ENCODE measurements around the gene ATG14. TPM values are rescaled to one million over a fixed set of nuclear protein-coding genes. Genes with fewer than 3 reads are reported as not detected.

Gene ATG14
- total RNA-seq, 1 experiment from 2014 or later, result 6.4 TPM

DNA sequence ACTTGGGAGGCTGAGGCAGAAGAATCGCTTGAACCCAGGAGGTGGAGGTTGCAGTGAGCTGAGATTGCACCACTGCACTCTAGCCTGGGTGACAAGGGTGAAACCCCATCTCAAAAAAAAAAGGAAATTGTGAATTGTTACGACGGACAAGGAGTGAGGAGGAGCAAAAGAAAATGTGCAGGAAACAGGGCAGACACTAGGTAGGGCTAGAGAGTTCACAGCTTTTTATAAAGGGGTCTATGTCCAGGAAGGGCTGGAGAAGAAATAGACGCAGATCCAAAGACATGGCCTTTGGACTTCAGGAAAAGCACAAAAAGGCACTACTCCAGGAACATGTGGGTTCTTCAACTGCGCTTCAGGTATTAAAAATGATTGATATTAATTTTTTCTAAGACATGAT, 34.4 kb downstream of the ATG14 start:
- Histone ChIP-seq H3K9me3 (no peaks in the 10 kb centered on the region), H3K4me3 (no peak overlapping the region), H3K27me3 (no peaks in the 10 kb centered on the region), H3K36me3 (peaks cover 3% of the 10 kb centered on the region; the same call in 1 of the 2 replicates)
- DNase-seq, result no peak

DNA sequence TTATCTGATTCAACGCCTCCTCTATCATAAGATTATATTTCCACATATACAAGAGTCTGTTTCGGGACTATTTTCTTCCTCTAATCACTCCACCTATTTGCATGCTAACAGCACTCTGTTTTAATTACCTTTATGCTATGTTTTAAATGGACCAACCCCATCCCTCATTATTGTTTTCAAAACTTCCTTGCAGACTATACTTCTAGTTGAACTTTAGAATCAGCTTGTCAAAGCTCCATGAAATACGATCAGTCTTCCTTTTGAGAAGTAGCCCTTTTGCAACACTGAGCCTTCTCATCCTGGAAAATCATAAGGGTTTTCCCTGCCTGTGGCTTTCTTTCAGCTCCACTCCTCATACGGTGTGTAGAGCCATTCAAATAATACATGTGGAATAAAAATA, 36.9 kb downstream of the ATG14 start:
- Histone ChIP-seq H3K36me3 (no peaks in the 10 kb centered on the region), H3K9me3 (no peaks in the 10 kb centered on the region)

DNA sequence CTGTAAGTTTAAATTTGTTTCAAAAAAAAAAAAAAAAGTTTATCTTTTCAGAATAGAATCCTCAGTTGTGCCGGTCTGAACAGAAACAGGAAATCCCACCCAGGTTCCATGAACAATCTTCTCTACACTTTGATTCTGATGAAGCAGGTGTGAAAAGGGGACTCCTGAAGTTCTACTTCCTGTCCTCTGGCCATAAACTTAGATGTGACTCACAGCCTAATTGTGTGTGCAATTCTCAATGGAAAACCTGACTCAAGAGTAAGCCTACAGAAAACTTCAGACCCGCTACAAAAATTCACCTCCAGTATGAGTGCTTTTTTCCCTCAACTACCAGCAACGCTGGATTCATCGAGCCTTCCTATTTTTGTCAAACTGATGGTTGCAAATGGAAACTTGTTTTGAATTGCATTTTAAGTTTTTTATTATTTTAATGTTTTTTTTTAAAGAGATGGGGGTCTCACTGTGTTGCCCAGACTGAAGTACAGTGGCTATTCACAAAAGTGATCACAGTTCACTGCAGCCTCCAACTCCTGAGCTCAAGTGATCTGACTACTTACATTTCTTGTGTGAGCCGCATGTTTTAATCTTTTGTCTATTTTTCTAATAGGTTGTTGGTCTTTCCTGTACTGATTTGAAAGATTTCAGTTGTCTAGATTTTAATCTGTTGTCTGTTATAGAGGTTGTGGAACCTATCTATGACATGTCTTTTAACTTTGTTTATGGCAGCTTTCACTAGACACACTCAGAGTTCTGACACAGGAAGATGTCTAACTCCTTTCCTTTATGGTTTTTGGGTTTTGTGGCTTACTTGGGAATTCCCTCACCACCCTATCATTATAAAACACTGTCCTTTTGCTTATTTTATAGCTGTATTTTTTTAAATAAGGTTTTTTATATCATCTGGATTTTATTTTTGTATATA, 37.6 kb downstream of the ATG14 start:
- Histone ChIP-seq H3K27me3 (no peaks in the 10 kb centered on the region), H3K36me3 (no peaks in the 10 kb centered on the region; the same call in 1 of the 2 replicates), H3K9me3 (no peaks in the 10 kb centered on the region), H3K4me3 (no peak overlapping the region)
- DNase-seq, result no peak

More for the DNA sequence above, 36.9 kb downstream of the ATG14 start:
- Histone ChIP-seq H3K27me3 (no peaks in the 10 kb centered on the region), H3K4me3 (no peak overlapping the region)
- DNase-seq, result no peak

DNA sequence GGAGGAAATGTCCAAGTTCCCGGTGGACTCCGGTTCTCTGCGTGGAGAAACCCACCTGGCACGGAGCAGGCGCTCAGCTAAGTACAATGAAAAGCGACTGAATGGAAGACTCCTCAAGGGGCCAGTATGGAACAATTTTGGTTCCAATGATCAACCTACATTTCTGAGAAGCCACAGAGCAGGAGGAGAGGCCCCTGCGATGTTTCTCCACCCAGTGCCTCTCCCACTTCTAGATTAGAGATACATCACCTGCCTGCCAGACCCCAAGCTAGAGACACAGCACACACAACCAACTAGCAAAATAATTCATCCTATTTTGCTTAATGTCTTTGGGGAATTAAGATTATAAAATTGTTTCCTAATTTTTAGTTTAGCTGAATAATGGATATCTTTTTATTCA, 38.8 kb downstream of the ATG14 start:
- DNase-seq, result no peak
- Histone ChIP-seq H3K4me3 (no peak overlapping the region), H3K36me3 (no peaks in the 10 kb centered on the region; the same call in 1 of the 2 replicates), H3K27me3 (no peaks in the 10 kb centered on the region), H3K9me3 (no peaks in the 10 kb centered on the region)

DNA sequence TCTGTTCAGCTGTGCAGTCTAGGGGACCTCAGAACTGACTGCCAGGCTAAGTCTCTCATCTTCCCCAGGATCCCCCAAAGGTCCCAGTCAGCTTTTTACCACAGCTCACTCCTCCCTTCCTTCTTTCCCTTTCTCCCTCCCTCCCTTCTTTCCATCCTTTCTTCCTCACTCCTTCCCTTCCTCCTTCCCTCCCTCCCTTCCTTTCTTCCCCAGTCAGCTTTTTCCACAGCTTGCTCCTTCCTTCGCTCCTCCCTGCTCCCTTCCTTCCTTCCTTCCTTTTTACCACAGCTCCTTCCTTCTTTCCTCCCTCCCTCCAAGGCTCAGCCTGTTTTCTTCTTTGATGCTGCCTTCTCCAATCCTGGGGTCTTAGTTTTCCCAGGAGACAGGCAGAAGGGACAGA, 39.2 kb downstream of the ATG14 start:
- Histone ChIP-seq H3K4me3 (no peak overlapping the region), H3K9me3 (no peaks in the 10 kb centered on the region), H3K27me3 (no peaks in the 10 kb centered on the region), H3K36me3 (no peaks in the 10 kb centered on the region; the same call in 1 of the 2 replicates)
- DNase-seq, result no peak

GRCh38 chr14:55370883-55371455, 40.7 kb downstream of the ATG14 start:
- DNase-seq, result no peak
- H3K27me3 ChIP-seq, result no peaks in the 10 kb centered on the region

GRCh38 chr14:55366271-55366670, 45.4 kb downstream of the ATG14 start:
- peaks cover 3% of the 10 kb centered on the region for H3K36me3 ChIP-seq
- no peak overlapping the region for H3K4me3 ChIP-seq
- DNase-seq, result no peak
- H3K27me3 ChIP-seq, result no peaks in the 10 kb centered on the region
- H3K9me3 ChIP-seq, result no peaks in the 10 kb centered on the region

More at GRCh38 chr14:55370883-55371455, 40.7 kb downstream of the ATG14 start:
- Histone ChIP-seq H3K4me3 (no peak overlapping the region), H3K36me3 (no peaks in the 10 kb centered on the region; the same call in none of the 2 replicates), H3K9me3 (no peaks in the 10 kb centered on the region)

DNA sequence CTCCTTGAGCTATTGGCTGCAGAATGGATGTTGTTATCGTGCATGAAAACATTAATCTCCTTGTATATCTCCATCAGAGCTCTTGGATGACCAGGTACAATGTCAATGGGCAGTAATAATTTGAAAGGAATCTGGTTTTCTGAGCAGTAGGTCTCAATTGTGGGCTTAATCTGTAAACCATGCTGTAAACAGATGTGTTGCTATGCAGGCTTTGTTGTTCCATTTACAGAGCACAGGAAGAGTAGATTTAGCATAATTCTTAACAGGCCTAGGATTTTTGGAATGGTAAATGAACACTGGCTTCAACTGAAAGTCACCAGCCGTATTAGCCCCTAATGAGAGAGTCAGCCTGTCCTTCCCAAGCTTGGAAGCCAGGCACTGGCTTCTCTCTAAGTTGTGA, 50.4 kb downstream of the ATG14 start:
- Histone ChIP-seq H3K36me3 (0 out of 2 replicates have a peak, but pooled peaks cover 3% of the 10 kb centered on the region), H3K27me3 (no peaks in the 10 kb centered on the region), H3K4me3 (no peak overlapping the region), H3K9me3 (no peaks in the 10 kb centered on the region)
- no peak for DNase-seq

GRCh38 chr14:55359307-55359706, 52.3 kb downstream of the ATG14 start:
- no peak for DNase-seq
- Histone ChIP-seq H3K36me3 (no peaks in the 10 kb centered on the region), H3K4me3 (no peak overlapping the region), H3K27me3 (no peaks in the 10 kb centered on the region), H3K9me3 (no peaks in the 10 kb centered on the region)

- H3K4me3 ChIP-seq, result no peak overlapping the region
- H3K36me3 ChIP-seq, result no peaks in the 10 kb centered on the region
- no peak for DNase-seq
- no peaks in the 10 kb centered on the region for H3K9me3 ChIP-seq
- no peaks in the 10 kb centered on the region for H3K27me3 ChIP-seq
These were observed 54.7 kb downstream of the ATG14 start for GRCh38 chr14:55356913-55357312.

- DNase-seq, result no peak
- H3K27me3 ChIP-seq, result no peaks in the 10 kb centered on the region
- H3K4me3 ChIP-seq, result no peak overlapping the region
- no peaks in the 10 kb centered on the region for H3K9me3 ChIP-seq
- no peaks in the 10 kb centered on the region for H3K36me3 ChIP-seq
These were observed 55.7 kb downstream of the ATG14 start for GRCh38 chr14:55355922-55356321.

DNA sequence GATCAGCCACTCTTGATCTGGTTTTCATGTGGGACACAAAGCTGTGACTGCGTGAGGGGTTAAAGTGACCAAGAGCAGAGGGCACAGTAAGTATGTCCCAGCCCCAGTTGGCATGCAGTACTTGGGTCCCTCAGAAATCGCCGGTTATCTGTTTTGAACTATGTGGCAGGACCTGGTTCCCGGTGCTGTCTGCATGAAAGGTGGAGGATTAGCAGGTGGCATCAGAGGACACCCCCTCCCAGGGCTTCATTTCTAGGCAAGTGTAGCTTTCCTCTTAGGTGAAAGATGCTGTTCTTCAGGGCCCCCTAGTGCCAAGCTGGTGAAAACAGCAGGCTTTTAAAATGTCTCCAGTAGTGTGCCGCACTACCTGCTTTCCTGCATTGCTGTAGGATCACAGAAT, 57.1 kb downstream of the ATG14 start:
- Histone ChIP-seq H3K4me3 (no peak overlapping the region), H3K36me3 (no peaks in the 10 kb centered on the region), H3K9me3 (no peaks in the 10 kb centered on the region), H3K27me3 (no peaks in the 10 kb centered on the region)
- DNase-seq, result no peak

DNA sequence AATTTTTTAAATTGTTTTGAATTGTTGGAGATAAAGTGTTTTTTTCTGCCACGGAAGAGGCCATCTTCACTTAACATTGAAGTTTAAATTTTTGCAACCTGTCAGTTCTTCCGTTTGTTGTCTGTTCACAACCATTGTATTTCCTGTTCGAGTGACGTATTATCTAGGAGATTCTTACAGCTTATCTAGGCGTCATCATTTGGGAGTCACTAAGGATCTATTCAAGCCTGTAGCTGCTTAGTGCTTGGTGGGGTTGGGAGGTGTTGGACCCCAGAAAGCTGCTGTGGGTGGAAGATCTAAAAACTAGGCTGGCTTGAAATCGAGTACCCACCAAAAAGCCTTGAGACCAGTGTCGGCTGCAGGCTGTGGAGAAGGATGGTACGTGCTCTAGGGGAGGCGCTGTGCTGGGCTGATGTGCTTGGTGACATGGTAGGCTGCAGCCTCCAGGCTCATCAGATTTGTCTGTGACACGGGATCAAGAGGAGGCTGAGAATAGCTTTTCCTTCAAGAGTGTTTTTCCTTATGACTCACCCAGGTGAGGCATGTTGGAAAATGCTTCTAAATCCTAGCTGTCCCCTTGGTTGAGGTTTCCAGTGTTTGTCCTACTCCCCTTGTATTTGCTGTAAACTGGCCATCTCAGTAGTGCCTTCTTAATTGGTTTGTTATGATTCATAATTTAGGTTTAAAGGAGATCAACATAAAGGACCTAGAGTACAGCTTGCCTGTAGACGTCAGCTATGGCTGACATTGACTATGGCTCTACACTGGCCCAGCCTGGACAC, 57.8 kb downstream of the ATG14 start:
- H3K27me3 ChIP-seq, result no peaks in the 10 kb centered on the region
- H3K4me3 ChIP-seq, result no peak overlapping the region
- DNase-seq, result no peak
- no peaks in the 10 kb centered on the region for H3K9me3 ChIP-seq
- H3K36me3 ChIP-seq, result no peaks in the 10 kb centered on the region

DNA sequence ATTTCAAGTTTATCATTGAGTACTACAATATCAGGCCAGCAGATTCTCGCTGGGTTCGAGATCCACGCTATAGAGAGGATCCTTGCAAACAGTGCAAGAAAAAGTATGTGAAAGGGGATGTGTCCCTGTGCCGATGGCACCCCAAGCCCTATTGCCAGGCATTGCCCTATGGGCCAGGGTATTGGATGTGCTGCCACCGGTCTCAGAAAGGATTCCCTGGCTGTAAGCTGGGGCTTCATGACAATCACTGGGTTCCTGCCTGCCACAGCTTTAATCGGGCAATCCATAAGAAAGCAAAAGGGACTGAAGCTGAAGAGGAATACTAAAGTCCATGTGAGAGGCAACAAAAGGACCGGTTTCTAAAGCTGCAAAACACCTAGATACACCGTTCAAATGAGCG, 59.4 kb downstream of the ATG14 start:
- no peak overlapping the region for H3K4me3 ChIP-seq
- no peaks in the 10 kb centered on the region for H3K9me3 ChIP-seq
- no peaks in the 10 kb centered on the region for H3K27me3 ChIP-seq
- no peak for DNase-seq
- H3K36me3 ChIP-seq, result no peaks in the 10 kb centered on the region

GRCh38 chr14:55351111-55351510, 60.5 kb downstream of the ATG14 start:
- no peaks in the 10 kb centered on the region for H3K27me3 ChIP-seq
- H3K9me3 ChIP-seq, result no peaks in the 10 kb centered on the region
- no peaks in the 10 kb centered on the region for H3K36me3 ChIP-seq

DNA sequence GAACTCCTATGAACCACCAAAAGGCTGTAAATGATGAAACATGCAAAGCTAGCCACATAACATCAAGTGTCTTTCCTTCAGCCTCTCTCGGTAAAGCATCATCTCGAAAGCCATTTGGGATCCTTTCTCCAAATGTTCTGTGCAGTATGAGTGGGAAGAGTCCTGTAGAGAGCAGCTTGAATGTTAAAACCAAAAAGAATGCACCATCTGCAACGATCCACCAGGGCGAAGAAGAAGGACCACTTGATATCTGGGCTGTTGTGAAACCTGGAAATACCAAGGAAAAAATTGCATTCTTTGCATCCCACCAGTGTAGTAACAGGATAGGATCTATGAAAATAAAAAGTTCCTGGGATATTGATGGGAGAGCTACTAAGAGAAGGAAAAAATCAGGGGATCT, 61.2 kb downstream of the ATG14 start:
- no peaks in the 10 kb centered on the region for H3K27me3 ChIP-seq
- no peak for DNase-seq
- no peaks in the 10 kb centered on the region for H3K9me3 ChIP-seq
- no peaks in the 10 kb centered on the region for H3K36me3 ChIP-seq
- H3K4me3 ChIP-seq, result no peak overlapping the region

More at GRCh38 chr14:55351111-55351510, 60.5 kb downstream of the ATG14 start:
- no peak overlapping the region for H3K4me3 ChIP-seq
- no peak for DNase-seq

- DNase-seq, result no peak
- H3K9me3 ChIP-seq, result no peaks in the 10 kb centered on the region
- H3K4me3 ChIP-seq, result no peak overlapping the region
- H3K36me3 ChIP-seq, result no peaks in the 10 kb centered on the region
- no peaks in the 10 kb centered on the region for H3K27me3 ChIP-seq
These were observed 62.1 kb downstream of the ATG14 start for GRCh38 chr14:55349565-55349964.
